HG03066 (cell line): Measurements from ENCODE around the gene TCF7L1.

ENCODE experiments used
- ATAC-seq: cut with Tn5 transposase; IDR thresholded peaks from one replicate; pipeline ENCODE4 v1.9.1; 2021; ENCODE audit warnings: low read depth; ENCODE audit not compliant: unreplicated experiment

The TCF7L1 gene

GRCh38 chr2:85246348-85246747, 113.2 kb downstream of the TCF7L1 start:
- ATAC-seq = no peak

GRCh38 chr2:85247610-85248009, 114.4 kb downstream of the TCF7L1 start:
- no peak for ATAC-seq

- ATAC-seq = no peak
Observed at GRCh38 chr2:85248773-85249509, 115.7 kb downstream of the TCF7L1 start.

- no peak for ATAC-seq
Observed at GRCh38 chr2:85250045-85250444, 116.9 kb downstream of the TCF7L1 start.

- no peak for ATAC-seq
Observed at GRCh38 chr2:85251070-85251616, 118.0 kb downstream of the TCF7L1 start.

DNA sequence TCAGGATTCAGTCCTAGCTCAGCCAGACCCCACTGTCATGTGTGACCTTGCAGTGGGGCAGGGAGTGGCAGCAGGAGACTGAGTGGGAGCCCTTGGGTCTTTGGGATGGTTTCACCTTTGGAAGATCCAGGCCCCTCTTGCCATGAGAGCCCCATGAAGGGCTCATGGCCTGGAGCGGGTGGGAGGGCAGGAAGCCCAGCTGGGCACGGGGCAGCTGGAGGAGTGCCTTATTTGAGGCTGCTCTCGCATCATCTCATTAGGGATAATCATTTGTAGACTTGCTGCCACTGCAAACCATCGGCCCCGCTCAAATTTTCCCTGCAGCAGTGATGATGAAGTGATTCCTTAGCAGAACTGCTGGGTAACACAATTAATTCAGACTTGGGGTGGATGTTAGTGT, 120.7 kb downstream of the TCF7L1 start:
- ATAC-seq = no peak

DNA sequence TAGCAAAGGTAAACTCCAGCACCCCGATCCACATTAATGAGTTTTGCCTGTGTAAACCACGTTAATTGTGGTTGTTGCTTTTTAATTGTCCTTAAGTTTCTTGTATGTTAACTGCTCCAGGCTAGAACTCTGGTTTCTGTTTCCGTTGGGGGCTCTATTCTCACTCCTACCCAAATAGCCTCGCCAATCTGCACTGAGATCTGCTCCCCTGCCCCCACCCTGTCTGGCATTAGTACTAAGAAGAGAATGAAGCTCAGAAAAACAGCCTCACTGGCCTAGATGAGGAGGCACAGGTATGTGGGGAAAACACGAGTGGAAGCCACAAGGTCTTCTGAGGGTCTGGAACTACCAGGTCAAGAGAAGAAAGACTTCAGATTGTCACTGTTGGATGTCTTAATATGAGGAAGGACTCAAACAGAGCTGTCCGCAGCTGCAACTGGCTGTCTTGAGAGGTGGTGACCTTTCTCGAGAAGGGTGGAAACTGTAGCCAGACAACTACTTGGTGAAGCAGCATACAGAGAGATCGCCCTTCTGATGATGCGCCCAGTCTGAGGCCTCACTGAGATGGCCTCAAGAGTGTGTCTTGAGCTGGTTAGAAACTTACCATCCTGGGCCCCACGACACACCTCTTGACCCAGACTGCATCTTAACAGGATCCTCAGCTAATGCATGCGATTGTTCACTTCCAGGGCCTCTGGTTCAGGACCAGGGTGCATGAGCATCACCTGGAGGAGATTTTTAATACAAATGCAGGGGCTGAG, 121.5 kb downstream of the TCF7L1 start:
- ATAC-seq = no peak

DNA sequence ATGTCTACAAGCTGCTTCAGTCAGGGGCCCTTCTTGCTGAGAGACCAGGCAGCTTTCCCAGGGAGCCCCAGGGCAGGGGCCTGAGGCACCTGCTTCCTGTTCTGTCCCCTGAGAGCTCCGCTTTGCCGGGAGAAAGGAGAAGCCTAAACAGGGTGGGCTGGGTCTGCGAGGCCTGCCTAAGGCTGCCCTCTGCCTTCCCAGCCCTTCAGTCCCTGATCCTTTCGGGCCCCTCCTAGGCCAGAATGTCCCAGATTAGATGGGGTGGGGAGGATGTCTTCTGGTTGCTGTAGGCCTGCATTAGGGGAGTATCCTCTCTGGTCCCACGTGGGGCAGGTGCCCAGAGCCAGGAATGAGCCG, 122.2 kb downstream of the TCF7L1 start:
- ATAC-seq = no peak

GRCh38 chr2:85255813-85256594, 122.8 kb downstream of the TCF7L1 start:
- ATAC-seq = no peak

DNA sequence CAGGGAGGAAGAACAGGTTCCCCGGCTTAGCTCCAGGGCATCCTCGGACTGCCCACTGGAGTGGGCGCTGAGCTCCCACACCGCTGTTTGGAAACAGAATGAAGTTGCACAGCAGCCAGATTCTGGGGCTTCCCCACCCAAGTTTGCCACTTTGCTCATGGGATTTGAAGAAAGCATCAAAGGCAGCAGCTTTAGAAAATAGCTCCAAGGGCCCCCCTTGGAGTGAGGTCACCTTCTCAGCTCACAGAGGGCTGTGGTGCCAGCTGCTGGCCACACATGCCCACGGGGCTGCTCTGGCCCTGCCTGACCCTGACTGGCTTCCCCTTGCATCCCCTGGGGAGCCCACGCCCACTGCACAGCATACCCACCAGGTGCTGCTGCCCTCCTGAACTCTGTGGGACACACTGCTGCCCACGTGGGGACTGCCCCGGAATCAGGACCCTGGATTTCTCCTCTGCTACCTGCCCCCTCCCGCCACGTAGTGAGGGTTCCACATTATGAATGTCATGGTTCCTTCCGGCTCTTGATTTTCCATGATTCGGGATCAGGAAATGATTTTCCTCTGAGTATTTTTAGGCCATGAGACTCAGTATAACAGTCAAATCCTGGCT, 124.3 kb downstream of the TCF7L1 start:
- ATAC-seq = no peak

GRCh38 chr2:85257970-85258605, 124.9 kb downstream of the TCF7L1 start:
- no peak for ATAC-seq

GRCh38 chr2:85259101-85259590, 126.0 kb downstream of the TCF7L1 start:
- ATAC-seq = no peak

DNA sequence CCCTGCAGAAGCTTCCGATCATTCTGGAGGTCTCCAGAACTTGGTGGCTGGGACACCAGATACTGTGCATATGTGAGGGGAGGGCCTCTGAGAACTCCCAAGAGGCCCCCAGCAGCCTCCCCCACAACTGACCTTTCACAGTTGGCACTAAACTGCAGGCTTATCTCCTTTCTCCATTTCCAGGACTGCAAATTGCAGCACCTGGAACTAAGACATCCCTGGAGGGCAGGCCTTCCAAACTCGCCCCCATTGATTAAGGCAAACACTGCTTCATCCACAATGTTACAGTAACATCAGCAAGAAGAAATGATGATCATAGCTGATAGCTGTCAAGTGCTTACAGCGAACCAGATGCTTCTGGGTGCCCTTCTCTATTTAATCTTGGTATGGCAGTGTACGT, 126.7 kb downstream of the TCF7L1 start:
- ATAC-seq = no peak

DNA sequence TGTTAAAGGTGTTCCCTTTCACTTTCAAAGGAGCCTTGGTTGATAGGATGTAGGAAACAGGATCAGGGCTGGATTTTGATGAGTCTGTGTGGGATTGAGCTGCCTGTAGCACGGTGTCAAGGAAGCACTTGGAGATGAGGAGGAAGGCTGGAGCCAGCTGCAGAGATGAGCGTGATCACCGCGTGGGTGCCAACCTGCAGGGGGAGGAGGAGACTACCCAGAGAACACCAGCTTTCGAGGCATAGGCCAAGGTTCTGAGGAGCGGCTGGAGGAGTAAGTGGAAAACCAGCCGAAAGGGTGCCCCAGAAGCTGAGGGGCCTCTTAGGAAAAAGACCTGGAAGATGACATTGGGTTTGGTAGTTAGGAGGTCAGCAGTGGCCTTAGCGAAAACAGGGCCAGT, 130.4 kb downstream of the TCF7L1 start:
- ATAC-seq = no peak

DNA sequence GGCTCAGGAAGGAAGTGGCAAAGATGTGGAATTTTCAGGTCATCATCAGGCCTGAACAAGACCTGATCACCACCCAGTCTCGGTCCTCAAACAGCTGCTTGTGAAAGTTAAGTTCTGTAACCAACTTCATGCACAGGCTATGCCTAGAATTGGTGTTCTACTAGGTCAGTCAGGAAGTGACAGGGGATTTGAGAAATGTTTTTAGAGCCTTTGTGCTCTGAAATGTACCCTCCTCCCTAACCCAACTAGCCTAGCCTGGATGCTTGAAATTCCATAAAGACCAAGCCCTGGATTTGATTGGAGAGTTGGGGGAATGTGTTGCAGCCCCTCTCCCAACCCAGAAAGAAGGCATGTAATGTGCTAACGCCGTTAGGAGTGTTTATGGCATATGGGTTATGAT, 131.3 kb downstream of the TCF7L1 start:
- no peak for ATAC-seq

DNA sequence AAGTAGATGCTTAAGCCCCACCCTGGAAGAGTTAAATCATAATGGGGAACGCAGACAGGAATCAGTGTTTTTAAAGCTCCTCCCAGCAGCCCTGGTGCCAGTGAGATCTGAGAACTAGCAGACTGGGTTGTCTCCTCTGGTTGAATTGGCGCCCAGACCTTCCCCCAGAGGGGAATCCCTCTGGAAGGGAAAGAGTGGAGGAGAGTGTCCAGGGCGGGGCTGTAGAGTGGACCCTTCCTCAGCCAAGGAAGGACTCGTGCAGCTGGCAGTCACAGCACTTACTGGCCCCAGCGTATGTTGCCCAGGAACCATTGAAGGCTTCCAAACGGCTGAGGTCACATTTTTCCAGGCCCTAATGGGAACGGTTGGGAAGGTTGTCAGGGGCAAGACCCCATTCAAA, 132.1 kb downstream of the TCF7L1 start:
- no peak for ATAC-seq

GRCh38 chr2:85266146-85267041, 133.2 kb downstream of the TCF7L1 start:
- peak; percentile 60 for ATAC-seq

DNA sequence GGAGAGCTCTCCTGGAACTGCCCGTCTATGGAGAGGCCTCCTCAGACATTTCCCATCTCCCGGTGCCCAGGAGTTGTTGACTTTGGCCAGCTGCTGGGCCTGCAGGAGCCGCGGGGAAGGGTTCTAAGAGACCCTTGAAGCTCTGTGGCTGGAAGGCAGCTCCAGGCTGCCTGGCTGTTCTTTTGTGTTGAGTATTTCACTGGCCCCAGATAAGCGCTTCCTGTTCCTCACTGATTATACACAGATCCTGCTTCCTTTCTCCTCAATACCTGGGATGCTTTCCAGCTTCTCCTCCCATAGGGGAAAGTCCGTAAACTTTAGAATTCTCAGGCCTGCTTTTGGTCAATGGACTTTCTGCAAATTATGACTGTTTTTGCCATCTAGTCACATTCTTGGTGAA, 136.8 kb downstream of the TCF7L1 start:
- no peak for ATAC-seq

DNA sequence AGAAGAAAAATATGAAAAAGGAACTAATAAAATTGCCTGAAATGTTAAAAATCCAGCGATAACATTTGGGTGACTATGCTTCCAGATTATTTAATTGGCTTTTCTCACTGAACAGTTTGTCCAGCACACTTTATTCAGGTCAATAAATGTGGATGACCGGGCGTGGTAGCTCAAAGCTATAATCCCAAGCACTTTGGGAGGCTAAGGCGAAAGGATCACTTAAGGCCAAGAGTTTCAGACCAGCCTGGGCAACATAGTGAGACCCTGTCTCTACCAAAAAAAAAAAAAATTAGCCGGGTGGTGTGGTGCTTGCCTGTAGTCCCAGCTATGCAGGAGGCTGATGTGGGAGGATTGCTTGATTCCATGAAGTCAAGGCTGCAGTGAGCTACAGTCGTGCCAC, 139.2 kb downstream of the TCF7L1 start:
- ATAC-seq = no peak
